CD4-positive, alpha-beta T cell treated with Interleukin-4 for 4 hours (primary cell): ENCODE data around the gene SCAP.

Experiments
- DNase-seq: peaks from one replicate; pipeline ENCODE4 v3.0.0-alpha.2; 2020

The SCAP gene

DNA sequence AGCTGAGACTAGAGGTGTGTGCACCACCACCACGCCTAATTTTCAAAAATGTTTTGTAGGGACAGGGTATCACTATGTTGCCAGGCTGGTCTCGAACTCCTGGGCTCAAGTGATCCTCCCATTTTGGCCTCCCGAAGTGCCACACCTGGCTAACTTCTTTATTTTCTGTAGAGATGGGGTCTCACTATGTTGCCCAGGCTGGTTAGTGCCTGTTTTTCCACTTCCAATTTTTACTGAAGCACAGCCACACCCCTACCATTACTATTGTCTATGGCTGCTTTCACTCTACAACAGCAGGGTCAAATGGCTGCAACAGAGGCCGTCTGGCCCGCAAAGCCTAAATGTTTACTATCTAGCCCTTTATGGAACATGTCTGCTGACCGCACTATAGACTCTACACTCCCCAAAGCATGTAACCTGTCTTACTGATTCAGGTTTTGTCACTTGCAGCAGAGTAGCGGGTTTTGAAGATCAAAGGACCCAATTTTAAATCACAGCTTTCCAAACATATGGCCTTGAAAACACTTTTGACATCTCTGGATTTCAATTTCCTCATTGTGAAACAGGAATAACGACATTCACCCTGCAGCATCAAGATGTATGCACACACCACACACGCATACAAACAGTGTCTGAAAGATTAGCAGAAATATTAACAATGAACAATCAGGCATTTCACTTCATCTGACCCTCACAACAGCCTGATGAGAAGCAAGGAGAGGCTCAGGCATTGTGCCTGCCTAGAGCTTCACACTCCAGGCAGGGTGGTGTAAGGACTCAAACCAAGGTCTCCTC is 46.1 kb downstream of the SCAP start:
- DNase-seq, result no peak

DNA sequence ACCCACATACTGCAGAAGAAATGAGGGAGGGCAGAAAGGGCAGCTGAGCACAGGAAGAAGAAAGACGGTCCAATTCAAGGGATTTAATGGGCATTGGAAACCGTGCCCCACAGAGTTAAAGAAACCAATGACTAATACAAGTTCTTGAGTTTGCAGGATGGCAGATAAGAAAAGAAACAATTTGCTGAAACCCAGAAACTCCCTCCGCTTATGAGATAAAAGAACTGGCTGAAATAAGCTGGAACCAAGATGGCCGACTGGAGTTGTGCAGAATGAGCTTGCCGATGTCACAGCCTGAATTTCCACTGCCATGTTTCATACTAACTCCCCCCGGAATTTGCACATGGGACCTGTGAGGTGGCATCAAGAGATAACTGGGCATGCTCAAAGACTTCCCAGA is 47.1 kb downstream of the SCAP start:
- no peak for DNase-seq

GRCh38 chr3:47427866-47428265 is 47.9 kb downstream of the SCAP start:
- DNase-seq, result no peak

DNA sequence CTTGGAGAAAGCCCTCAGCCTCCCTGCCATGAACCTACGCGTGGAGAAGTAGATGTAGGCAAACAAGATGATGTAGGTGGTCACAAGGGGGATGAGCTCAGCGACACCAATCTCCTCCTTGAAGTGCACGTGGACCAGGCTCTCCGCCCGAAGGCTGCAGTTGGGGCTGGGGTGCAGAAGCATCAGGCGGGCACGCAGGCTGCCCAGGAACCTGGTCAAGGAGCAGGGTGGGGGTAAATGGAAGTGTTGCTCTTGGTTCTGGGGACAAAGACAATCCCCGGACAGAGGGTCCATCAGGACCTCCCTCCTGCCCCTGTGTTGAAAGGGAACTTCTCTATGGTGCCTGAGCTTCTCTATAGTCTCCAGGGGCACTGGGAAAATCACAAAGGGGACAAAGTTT is 49.8 kb downstream of the SCAP start:
- no peak for DNase-seq

DNA sequence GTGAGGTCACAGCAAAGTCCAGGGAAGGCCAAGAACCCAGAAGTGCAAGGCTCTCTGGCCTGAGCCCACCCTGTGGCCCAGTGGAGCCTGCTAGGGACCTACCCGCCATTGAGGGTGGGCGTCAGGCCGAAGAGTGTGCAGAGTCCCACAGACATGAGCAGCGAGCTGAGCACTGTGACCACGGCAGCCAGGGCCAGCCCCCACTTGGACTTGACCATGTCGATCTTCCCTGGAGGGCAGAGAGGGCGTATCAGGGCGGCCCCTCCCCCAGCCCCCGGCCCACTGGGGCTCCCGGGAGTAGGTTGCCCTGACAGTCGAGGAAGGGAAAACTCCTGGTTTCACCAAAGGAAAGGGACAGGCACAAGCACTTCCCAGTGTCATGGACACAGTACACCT is 50.4 kb downstream of the SCAP start:
- DNase-seq, result no peak

- DNase-seq, result no peak
These were observed 51.0 kb downstream of the SCAP start for GRCh38 chr3:47424434-47425382.

- DNase-seq, result no peak
These were observed 52.1 kb downstream of the SCAP start for GRCh38 chr3:47423548-47424145.

DNA sequence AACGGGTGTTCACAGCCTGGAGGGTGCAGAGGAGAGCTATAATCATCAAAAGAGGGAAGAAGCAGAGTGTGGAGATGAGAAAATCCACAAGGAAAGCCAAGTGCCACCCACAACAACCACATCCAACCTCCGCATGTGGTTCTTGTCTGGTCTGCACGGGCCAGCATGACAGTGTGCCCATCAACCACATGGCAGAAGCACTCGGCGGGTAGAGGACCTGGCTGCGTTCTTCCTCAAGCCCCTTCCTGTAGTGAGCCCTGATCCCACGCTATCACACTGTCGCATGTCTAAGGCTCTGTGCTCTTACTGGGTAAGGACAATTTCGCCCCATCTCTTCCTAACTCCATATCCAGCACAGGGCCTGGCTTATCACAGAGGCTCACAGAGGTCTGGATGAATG is 53.0 kb downstream of the SCAP start:
- DNase-seq, result no peak

- no peak for DNase-seq
These were observed 53.7 kb downstream of the SCAP start for GRCh38 chr3:47421741-47422649.

DNA sequence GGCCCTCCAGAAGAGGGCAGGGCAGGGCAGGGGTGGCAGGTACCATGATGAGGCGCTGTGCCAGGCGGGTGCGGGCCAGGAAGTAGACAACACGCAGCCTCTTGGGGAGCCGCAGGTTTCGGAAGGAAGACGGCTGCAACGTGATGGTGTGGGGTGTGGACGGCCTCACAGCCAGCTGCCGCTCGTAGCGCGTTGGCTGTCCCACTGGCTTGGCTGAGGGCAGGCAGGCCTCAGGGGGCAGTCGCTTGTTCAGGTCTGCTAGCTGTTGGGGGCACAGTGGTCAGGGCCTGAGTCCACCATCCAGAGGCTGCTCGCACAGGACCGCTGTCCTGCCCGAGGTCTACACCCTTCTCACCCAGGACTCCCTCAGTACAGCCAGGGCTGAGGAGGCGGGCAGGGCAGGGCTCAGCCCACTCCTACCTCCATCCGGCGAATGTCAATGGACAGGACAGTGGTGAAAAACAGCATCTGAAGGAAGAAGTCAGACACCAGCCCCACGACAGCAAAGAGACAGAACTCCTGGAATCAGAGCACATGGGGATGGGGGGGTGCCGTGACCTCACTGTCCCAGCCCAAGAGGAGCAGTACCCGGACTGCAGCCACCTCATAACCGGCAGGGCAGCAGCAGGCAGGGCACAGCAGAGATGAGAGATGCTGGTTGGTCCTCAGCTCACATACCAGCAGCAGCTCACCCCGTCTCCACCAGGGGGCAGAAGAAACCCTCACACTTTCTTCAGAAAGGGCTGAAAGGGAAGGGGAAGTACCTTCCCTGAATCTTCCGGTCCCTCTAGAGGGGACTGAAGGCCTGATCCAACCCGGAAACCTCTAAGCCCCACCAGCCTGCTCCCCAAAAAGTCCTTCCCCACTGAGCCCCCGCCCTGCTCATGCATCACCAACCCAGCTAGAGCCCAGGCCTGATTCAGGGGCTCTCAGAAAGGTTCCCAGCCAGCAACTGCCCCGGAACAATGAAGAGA is 54.9 kb downstream of the SCAP start:
- peak; percentile 88 for DNase-seq

- DNase-seq, result no peak
These were observed 55.7 kb downstream of the SCAP start for GRCh38 chr3:47420044-47420430.

GRCh38 chr3:47419083-47420043 is 56.4 kb downstream of the SCAP start:
- DNase-seq, result no peak

DNA sequence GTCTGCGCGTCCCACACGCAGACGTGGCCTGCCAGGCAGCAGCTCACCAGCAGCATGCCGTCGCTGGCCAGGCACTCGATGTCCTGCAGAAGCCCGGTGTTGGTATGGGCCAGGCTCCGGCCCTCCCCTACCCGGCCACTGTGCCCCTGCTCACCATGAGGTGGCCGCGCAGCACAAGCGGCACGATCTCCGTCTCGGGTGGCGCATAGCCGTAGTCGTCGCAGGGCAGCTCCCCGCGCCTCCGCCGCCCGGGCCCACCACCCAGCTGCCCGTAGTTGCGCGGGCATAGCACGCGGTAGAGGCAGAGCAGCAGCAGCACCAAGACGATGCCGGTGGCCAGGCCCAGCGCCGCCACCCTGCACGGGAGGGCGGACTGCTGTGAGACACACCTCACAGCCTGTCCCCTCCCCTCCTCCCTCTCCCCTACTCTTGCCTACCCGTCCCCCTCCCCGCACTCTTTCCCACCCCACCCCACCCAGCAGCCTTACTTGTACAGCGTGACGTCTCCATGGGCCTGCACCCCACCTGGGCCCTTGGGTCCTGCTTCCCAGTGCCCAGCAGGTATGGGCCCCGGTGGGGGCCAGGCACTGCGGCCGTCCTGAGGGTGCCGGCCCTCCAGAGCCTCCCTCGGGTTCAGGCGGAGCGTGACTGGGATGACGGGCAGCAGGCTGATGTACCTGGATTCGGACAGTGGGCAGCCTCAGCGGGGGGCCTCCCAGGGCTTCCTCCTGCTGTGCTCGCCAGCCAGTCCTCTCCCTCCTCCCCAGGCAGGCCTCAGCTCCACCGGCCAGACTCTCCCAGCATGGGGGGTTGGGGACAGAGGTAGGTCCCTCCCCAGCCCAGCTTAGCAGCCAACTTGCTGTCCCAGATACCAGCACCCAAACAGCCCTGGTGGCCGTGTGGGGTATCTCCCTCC is 57.3 kb downstream of the SCAP start:
- no peak for DNase-seq

DNA sequence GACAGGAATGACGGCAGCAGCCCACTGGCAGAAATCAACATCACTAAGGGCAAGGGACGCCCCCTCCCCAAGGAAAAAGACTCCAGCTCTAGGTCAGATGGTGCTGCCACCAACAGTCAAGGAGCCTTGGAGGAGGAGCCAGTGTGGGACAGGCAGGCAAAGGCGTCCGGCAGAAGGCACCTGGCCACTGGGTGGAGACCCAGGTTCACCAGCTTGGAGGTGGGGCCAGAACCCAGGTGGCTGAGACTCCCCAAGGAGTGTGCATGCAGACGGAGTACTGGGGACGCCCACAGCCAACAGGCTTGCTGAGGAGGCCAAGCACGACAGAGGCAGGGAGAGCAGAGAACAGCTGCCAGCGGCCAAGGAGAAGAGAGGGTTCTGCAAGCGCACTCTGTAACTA is 59.7 kb downstream of the SCAP start:
- no peak for DNase-seq

GRCh38 chr3:47414666-47415587 is 60.8 kb downstream of the SCAP start:
- DNase-seq, result no peak

GRCh38 chr3:47414161-47414564 is 61.6 kb downstream of the SCAP start:
- DNase-seq, result no peak

DNA sequence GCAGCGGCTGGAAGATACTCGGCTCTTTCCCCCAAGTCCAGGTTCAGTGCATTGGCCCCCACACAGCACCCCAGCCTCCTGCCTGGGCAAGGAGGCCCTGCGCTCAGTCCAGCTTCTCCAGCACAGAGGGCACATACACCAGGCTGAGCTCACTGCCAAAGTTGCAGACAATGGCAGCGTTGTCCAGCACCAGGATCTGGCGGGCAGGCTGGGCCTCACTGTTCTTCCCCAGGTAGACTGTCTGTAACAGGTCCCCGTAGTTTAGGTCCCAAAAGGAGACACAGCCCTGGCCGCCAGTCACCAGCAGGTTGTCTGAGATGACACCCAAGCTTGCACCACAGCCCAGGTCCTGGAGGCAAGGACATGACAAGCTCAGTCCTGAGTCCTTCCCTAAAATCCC is 62.0 kb downstream of the SCAP start:
- no peak for DNase-seq
